ENCODE data around the gene VTN. TPM values are rescaled to one million over a fixed set of nuclear protein-coding genes. Genes with fewer than 3 reads are reported as not detected.

Gene VTN
- polyA plus RNA-seq, 1 donor from 2014 or later: 1.5 TPM

DNA sequence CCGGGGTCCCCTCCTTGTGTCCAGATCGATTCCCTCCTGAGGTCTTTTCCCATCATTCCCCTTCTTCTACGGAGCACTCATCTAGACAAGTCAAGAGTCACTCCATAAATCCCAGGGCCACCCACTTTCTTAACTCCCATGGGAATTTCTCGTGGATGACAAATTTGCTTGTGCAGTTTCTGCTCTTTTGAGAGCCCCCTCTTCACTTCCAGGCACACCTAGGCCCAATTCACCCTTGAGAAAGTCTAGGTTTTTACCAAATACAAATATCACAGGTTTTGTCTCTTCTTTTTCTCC, 12.3 kb downstream of the VTN start:
- Histone ChIP-seq H3K4me3 (ENCODE audit: low read length) (peak overlapping the region; percentile 77), H3K9me2 (ENCODE audit: insufficient read depth, low read length) (no peaks in the 10 kb centered on the region), H3K36me3 (ENCODE audit: insufficient read depth, low read length) (no peaks in the 10 kb centered on the region), H3K27me3 (ENCODE audit: insufficient read depth, low read depth, low read length) (no peaks in the 10 kb centered on the region), H3F3A (ENCODE audit: insufficient read depth, low read length, poor library complexity, severe bottlenecking) (no peaks in the 10 kb centered on the region), H3K79me2 (replicated peaks; ENCODE audit: insufficient read depth, low read length) (peaks cover 32% of the 10 kb centered on the region), H3K27ac (ENCODE audit: low read length) (peak overlapping the region; percentile 66), H4K20me1 (ENCODE audit: insufficient read depth) (no peaks in the 10 kb centered on the region), H3K4me2 (ENCODE audit: low read length) (peak overlapping the region; percentile 97), H3K9ac (ENCODE audit: low read length) (peak overlapping the region; percentile 94), H3K9me3 (ENCODE audit: low read length) (no peaks in the 10 kb centered on the region), H2AFZ (ENCODE audit: low read depth, low read length) (peak overlapping the region; percentile 71)
- TF ChIP-seq MXI1 (conservative IDR thresholded peaks at IDR 0.05; ENCODE audit: poor library complexity, severe bottlenecking) (no peak), TAF1 (IDR thresholded peaks at IDR 0.05; ENCODE audit: low read depth) (no peak), EZH2 (IDR thresholded peaks at IDR 0.05; ENCODE audit: borderline replicate concordance, insufficient read depth, low read length, poor library complexity, severe bottlenecking) (no peak), SMC3 (conservative IDR thresholded peaks at IDR 0.05; ENCODE audit: poor library complexity) (no peak), POLR2AphosphoS5 (IDR thresholded peaks at IDR 0.05) (no peak), CTCF (IDR thresholded peaks at IDR 0.05; ENCODE audit: poor library complexity, severe bottlenecking) (no peak), EP300 (conservative IDR thresholded peaks at IDR 0.05; ENCODE audit: poor library complexity, severe bottlenecking) (no peak), RAD21 (conservative IDR thresholded peaks at IDR 0.05) (no peak)
- TF ChIP-seq, protein P1, sequence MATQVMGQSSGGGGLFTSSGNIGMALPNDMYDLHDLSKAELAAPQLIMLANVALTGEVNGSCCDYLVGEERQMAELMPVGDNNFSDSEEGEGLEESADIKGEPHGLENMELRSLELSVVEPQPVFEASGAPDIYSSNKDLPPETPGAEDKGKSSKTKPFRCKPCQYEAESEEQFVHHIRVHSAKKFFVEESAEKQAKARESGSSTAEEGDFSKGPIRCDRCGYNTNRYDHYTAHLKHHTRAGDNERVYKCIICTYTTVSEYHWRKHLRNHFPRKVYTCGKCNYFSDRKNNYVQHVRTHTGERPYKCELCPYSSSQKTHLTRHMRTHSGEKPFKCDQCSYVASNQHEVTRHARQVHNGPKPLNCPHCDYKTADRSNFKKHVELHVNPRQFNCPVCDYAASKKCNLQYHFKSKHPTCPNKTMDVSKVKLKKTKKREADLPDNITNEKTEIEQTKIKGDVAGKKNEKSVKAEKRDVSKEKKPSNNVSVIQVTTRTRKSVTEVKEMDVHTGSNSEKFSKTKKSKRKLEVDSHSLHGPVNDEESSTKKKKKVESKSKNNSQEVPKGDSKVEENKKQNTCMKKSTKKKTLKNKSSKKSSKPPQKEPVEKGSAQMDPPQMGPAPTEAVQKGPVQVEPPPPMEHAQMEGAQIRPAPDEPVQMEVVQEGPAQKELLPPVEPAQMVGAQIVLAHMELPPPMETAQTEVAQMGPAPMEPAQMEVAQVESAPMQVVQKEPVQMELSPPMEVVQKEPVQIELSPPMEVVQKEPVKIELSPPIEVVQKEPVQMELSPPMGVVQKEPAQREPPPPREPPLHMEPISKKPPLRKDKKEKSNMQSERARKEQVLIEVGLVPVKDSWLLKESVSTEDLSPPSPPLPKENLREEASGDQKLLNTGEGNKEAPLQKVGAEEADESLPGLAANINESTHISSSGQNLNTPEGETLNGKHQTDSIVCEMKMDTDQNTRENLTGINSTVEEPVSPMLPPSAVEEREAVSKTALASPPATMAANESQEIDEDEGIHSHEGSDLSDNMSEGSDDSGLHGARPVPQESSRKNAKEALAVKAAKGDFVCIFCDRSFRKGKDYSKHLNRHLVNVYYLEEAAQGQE (IDR thresholded peaks at IDR 0.05; ENCODE audit: borderline replicate concordance): no peak

- peaks cover 32% of the 10 kb centered on the region for H3K79me2 ChIP-seq (replicated peaks; ENCODE audit: insufficient read depth, low read length)
- H3K4me3 ChIP-seq (ENCODE audit: low read length): peak within 1 kb of the TSS; percentile 77
- H3K9me2 ChIP-seq (ENCODE audit: insufficient read depth, low read length): no peaks in the 10 kb centered on the region
- H4K20me1 ChIP-seq (ENCODE audit: insufficient read depth): no peaks in the 10 kb centered on the region
- peak within 1 kb of the TSS; percentile 71 for H2AFZ ChIP-seq (ENCODE audit: low read depth, low read length)
- TF ChIP-seq TAF1 (IDR thresholded peaks at IDR 0.05; ENCODE audit: low read depth) (peak; percentile 74), EP300 (conservative IDR thresholded peaks at IDR 0.05; ENCODE audit: poor library complexity, severe bottlenecking) (peak; percentile 43), EZH2 (IDR thresholded peaks at IDR 0.05; ENCODE audit: borderline replicate concordance, insufficient read depth, low read length, poor library complexity, severe bottlenecking) (no peak), SMC3 (conservative IDR thresholded peaks at IDR 0.05; ENCODE audit: poor library complexity) (no peak), MXI1 (conservative IDR thresholded peaks at IDR 0.05; ENCODE audit: poor library complexity, severe bottlenecking) (peak; percentile 90), POLR2AphosphoS5 (IDR thresholded peaks at IDR 0.05) (peak; percentile 93), CTCF (IDR thresholded peaks at IDR 0.05; ENCODE audit: poor library complexity, severe bottlenecking) (no peak), RAD21 (conservative IDR thresholded peaks at IDR 0.05) (peak; percentile 58)
- TF ChIP-seq, protein P1 (IDR thresholded peaks at IDR 0.05; ENCODE audit: borderline replicate concordance): peak; percentile 73
- H3F3A ChIP-seq (ENCODE audit: insufficient read depth, low read length, poor library complexity, severe bottlenecking): no peaks in the 10 kb centered on the region
- peak within 1 kb of the TSS; percentile 98 for H3K4me2 ChIP-seq (ENCODE audit: low read length)
- no peaks in the 10 kb centered on the region for H3K9me3 ChIP-seq (ENCODE audit: low read length)
- H3K9ac ChIP-seq (ENCODE audit: low read length): peak within 1 kb of the TSS; percentile 94
- no peaks in the 10 kb centered on the region for H3K27me3 ChIP-seq (ENCODE audit: insufficient read depth, low read depth, low read length)
- H3K36me3 ChIP-seq (ENCODE audit: insufficient read depth, low read length): no peaks in the 10 kb centered on the region
- peak within 1 kb of the TSS; percentile 70 for H3K27ac ChIP-seq (ENCODE audit: low read length)
Measured at GRCh38 chr17:28357061-28357900, 12.8 kb downstream of the VTN start, which contains the start of gene POLDIP2. TSS of gene POLDIP2 (minus strand) at chr17:28357527. CDS start at chr17:28357448, 79 bp downstream.
